Measurements from ENCODE around the gene RFX1.
"Not testable (repeated sequence)": the region's sequence is repeated elsewhere in the genome, so short reads cannot be mapped to it uniquely, and the experiment has no call there.

The RFX1 gene

GRCh38 chr19:14026652-14027192 lies 20.6 kb upstream of the RFX1 start:
- DNase-seq, result not testable (repeated sequence)

- DNase-seq, result no peak
Measured at GRCh38 chr19:14023404-14024235, 17.5 kb upstream of the RFX1 start.

GRCh38 chr19:14022469-14022868 lies 16.3 kb upstream of the RFX1 start:
- no peak for DNase-seq

- no peak for DNase-seq
Measured at GRCh38 chr19:14021474-14021873, 15.4 kb upstream of the RFX1 start.

- DNase-seq, result not testable (repeated sequence)
Measured at GRCh38 chr19:14019739-14020138, 13.6 kb upstream of the RFX1 start.

GRCh38 chr19:14019100-14019499 lies 13.0 kb upstream of the RFX1 start:
- DNase-seq, result no peak

- DNase-seq, result no peak
Measured at GRCh38 chr19:14015524-14016035, 9.5 kb upstream of the RFX1 start.

- DNase-seq, result no peak
Measured at GRCh38 chr19:14012378-14012915, 6.3 kb upstream of the RFX1 start.

- no peak for DNase-seq
Measured at GRCh38 chr19:14006766-14007562, 844 bp upstream of the RFX1 start.

- DNase-seq, result peak; percentile 84
Measured at GRCh38 chr19:14005349-14006084, 603 bp downstream of the RFX1 start.

GRCh38 chr19:14004619-14005348 lies 1.3 kb downstream of the RFX1 start:
- no peak for DNase-seq

GRCh38 chr19:14003251-14004055 lies 2.7 kb downstream of the RFX1 start:
- DNase-seq, result no peak

- DNase-seq, result no peak
Measured at GRCh38 chr19:14002571-14003250, 3.4 kb downstream of the RFX1 start.

GRCh38 chr19:14000691-14001375 lies 5.3 kb downstream of the RFX1 start:
- DNase-seq, result no peak

- no peak for DNase-seq
Measured at GRCh38 chr19:13999085-13999484, 7.0 kb downstream of the RFX1 start.

- DNase-seq, result no peak
Measured at GRCh38 chr19:13998426-13998825, 7.7 kb downstream of the RFX1 start.

- DNase-seq, result no peak
Measured at GRCh38 chr19:13997631-13997962, 8.5 kb downstream of the RFX1 start.

GRCh38 chr19:13996928-13997630 lies 9.0 kb downstream of the RFX1 start:
- no peak for DNase-seq
